Brain pericyte (primary cell): Measurements from ENCODE around the gene TLE1.

Source experiments
- DNase-seq: peaks from one replicate; pipeline ENCODE4 v3.0.0-alpha.2; 2012; ENCODE audit warnings: low read depth, low spot score

The TLE1 gene

GRCh38 chr9:81578606-81579005, 110.7 kb downstream of the TLE1 start:
- DNase-seq = no peak

- DNase-seq = no peak
Observed at GRCh38 chr9:81575956-81576355, 113.4 kb downstream of the TLE1 start.

GRCh38 chr9:81574405-81574804, 114.9 kb downstream of the TLE1 start:
- no peak for DNase-seq

GRCh38 chr9:81573415-81574321, 115.7 kb downstream of the TLE1 start:
- DNase-seq = no peak

GRCh38 chr9:81570083-81570482, 119.3 kb downstream of the TLE1 start:
- no peak for DNase-seq

- no peak for DNase-seq
Observed at GRCh38 chr9:81566074-81566698, 123.2 kb downstream of the TLE1 start.

GRCh38 chr9:81565609-81566008, 123.7 kb downstream of the TLE1 start:
- no peak for DNase-seq

GRCh38 chr9:81565144-81565543, 124.2 kb downstream of the TLE1 start:
- DNase-seq = no peak

- DNase-seq = no peak
Observed at GRCh38 chr9:81564632-81565031, 124.7 kb downstream of the TLE1 start.

GRCh38 chr9:81563739-81564138, 125.6 kb downstream of the TLE1 start:
- DNase-seq = no peak

- no peak for DNase-seq
Observed at GRCh38 chr9:81563020-81563407, 126.3 kb downstream of the TLE1 start.

- no peak for DNase-seq
Observed at GRCh38 chr9:81562231-81563019, 126.9 kb downstream of the TLE1 start.

GRCh38 chr9:81560851-81561732, 128.3 kb downstream of the TLE1 start:
- DNase-seq = no peak

- no peak for DNase-seq
Observed at GRCh38 chr9:81559709-81560108, 129.6 kb downstream of the TLE1 start.

GRCh38 chr9:81559197-81559596, 130.2 kb downstream of the TLE1 start:
- DNase-seq = no peak

- no peak for DNase-seq
Observed at GRCh38 chr9:81558091-81558830, 131.1 kb downstream of the TLE1 start.

- DNase-seq = no peak
Observed at GRCh38 chr9:81557452-81558090, 131.8 kb downstream of the TLE1 start.

- DNase-seq = no peak
Observed at GRCh38 chr9:81556923-81557322, 132.4 kb downstream of the TLE1 start.

- no peak for DNase-seq
Observed at GRCh38 chr9:81552581-81552991, 136.8 kb downstream of the TLE1 start.

- DNase-seq = no peak
Observed at GRCh38 chr9:81550207-81550583, 139.2 kb downstream of the TLE1 start.
